ENCODE measurements around the gene NCOA1.
"Not testable (repeated sequence)": the region's sequence is repeated elsewhere in the genome, so short reads cannot be mapped to it uniquely, and the experiment has no call there.

The NCOA1 gene

GRCh38 chr2:24540011-24540477 is 49.0 kb downstream of the NCOA1 start:
- no peak for DNase-seq (ENCODE audit: low read depth)

- no peak for DNase-seq (ENCODE audit: low read depth)
Observed at GRCh38 chr2:24541621-24542020, 50.6 kb downstream of the NCOA1 start.

- no peak for DNase-seq (ENCODE audit: low read depth)
Observed at GRCh38 chr2:24542269-24542872, 51.3 kb downstream of the NCOA1 start.

- no peak for DNase-seq (ENCODE audit: low read depth)
Observed at GRCh38 chr2:24543252-24543651, 52.2 kb downstream of the NCOA1 start.

- no peak for DNase-seq (ENCODE audit: low read depth)
Observed at GRCh38 chr2:24544456-24545115, 53.5 kb downstream of the NCOA1 start.

- DNase-seq (ENCODE audit: low read depth) = no peak
Observed at GRCh38 chr2:24546669-24547068, 55.6 kb downstream of the NCOA1 start.

- no peak for DNase-seq (ENCODE audit: low read depth)
Observed at GRCh38 chr2:24548058-24548457, 57.0 kb downstream of the NCOA1 start.

- not testable (repeated sequence) for DNase-seq (ENCODE audit: low read depth)
Observed at GRCh38 chr2:24550301-24550700, 59.2 kb downstream of the NCOA1 start.

- DNase-seq (ENCODE audit: low read depth) = no peak
Observed at GRCh38 chr2:24551016-24551415, 60.0 kb downstream of the NCOA1 start.

- no peak for DNase-seq (ENCODE audit: low read depth)
Observed at GRCh38 chr2:24552836-24553235, 61.8 kb downstream of the NCOA1 start.

GRCh38 chr2:24558781-24559472 is 67.9 kb downstream of the NCOA1 start:
- DNase-seq (ENCODE audit: low read depth) = no peak

- no peak for DNase-seq (ENCODE audit: low read depth)
Observed at GRCh38 chr2:24559473-24560113, 68.5 kb downstream of the NCOA1 start.

- no peak for DNase-seq (ENCODE audit: low read depth)
Observed at GRCh38 chr2:24565537-24565936, 74.5 kb downstream of the NCOA1 start.

GRCh38 chr2:24566209-24566608 is 75.2 kb downstream of the NCOA1 start:
- DNase-seq (ENCODE audit: low read depth) = no peak

GRCh38 chr2:24566630-24567029 is 75.6 kb downstream of the NCOA1 start:
- no peak for DNase-seq (ENCODE audit: low read depth)

- DNase-seq (ENCODE audit: low read depth) = no peak
Observed at GRCh38 chr2:24568551-24568950, 77.5 kb downstream of the NCOA1 start.

- DNase-seq (ENCODE audit: low read depth) = not testable (repeated sequence)
Observed at GRCh38 chr2:24569565-24569964, 78.5 kb downstream of the NCOA1 start.

GRCh38 chr2:24570225-24570624 is 79.2 kb downstream of the NCOA1 start:
- DNase-seq (ENCODE audit: low read depth) = no peak

GRCh38 chr2:24571828-24572442 is 80.9 kb downstream of the NCOA1 start:
- DNase-seq (ENCODE audit: low read depth) = no peak

- no peak for DNase-seq (ENCODE audit: low read depth)
Observed at GRCh38 chr2:24576146-24576545, 85.1 kb downstream of the NCOA1 start.

GRCh38 chr2:24576617-24577016 is 85.6 kb downstream of the NCOA1 start:
- DNase-seq (ENCODE audit: low read depth) = no peak

GRCh38 chr2:24577481-24577880 is 86.4 kb downstream of the NCOA1 start:
- DNase-seq (ENCODE audit: low read depth) = no peak

Measured in stimulated activated CD8-positive, alpha-beta memory T cell treated with anti-CD3 and anti-CD28 coated beads, Interleukin-12 subunit alpha, Interleukin-12 subunit beta, amount 100 ng/mL, for 1 hour (primary cell).